GM18867 (cell line): ENCODE measurements around the gene SCN4A.
"Not testable (repeated sequence)": the region's sequence is repeated elsewhere in the genome, so short reads cannot be mapped to it uniquely, and the experiment has no call there.

Source experiments
- ATAC-seq: cut with Tn5 transposase; IDR thresholded peaks from one replicate; pipeline ENCODE4 v1.9.1; 2021; ENCODE audit warnings: mild to moderate bottlenecking, moderate library complexity; ENCODE audit not compliant: unreplicated experiment

Gene SCN4A

DNA sequence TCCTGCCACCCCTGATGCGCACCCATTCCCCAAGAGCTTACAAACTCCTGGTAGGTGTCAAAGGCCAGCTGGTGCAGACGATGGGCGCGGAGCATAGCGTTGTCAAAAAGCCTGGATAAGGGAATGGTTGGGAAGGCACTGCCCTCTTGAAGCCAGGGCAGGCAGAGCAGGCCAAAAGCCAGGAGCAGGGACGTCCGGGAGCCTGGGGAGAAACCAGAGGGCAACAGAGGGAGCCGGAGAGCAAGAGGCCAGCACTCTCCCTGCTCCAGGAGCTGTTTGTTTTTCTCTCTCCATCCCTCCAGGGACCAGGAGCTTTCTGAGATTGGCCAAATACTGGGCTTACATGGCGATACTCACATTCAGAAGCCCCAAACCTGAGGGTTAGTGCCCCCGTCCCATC is 54.4 kb downstream of the SCN4A start:
- ATAC-seq, result no peak

- ATAC-seq, result no peak
These were observed 55.1 kb downstream of the SCN4A start for GRCh38 chr17:63917646-63918045.

GRCh38 chr17:63917206-63917605 is 55.5 kb downstream of the SCN4A start:
- not testable (repeated sequence) for ATAC-seq

- no peak for ATAC-seq
These were observed 56.0 kb downstream of the SCN4A start for GRCh38 chr17:63916566-63917185.

- peak; percentile 52 for ATAC-seq
These were observed 57.0 kb downstream of the SCN4A start for GRCh38 chr17:63915753-63916152.

DNA sequence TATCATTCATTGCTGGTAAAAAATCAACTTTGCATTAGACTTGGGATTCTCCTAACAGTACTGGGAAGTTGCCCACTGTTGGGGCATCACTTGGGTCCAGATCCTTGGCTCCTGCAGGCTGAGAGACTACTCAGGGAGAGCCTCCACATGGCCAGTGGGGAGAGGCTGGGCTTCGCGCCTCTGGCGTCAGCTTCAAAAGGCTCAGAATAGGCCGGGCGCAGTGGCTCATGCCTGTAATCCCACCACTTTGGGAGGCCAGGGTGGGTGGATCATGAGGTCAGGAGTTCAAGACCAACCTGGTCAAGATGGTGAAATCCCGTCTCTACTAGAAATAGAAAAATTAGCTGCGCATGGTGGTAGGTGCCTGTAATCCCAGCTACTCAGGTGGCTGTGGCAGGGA is 58.2 kb downstream of the SCN4A start:
- ATAC-seq, result no peak

DNA sequence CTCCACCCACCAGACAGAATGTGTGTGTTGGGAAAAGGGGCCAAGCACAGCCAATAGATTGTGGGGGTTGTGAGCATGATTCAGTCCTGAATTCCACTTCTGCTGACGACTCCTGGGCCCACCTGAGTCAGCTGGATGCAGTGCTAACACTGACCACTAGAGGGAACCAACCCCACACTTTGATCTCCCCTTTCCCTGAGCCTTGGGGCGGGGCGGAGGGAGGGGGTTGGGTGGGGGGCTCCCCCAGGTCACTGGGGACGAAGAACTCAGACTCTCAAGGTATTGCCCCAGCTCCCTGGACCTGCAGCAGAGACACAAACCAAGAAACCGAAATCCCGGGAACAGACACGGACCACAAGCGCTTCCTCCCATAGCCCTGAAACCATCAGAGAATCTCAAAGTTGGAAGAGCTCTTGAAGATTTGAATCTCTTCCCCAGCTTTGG is 61.0 kb downstream of the SCN4A start:
- no peak for ATAC-seq

DNA sequence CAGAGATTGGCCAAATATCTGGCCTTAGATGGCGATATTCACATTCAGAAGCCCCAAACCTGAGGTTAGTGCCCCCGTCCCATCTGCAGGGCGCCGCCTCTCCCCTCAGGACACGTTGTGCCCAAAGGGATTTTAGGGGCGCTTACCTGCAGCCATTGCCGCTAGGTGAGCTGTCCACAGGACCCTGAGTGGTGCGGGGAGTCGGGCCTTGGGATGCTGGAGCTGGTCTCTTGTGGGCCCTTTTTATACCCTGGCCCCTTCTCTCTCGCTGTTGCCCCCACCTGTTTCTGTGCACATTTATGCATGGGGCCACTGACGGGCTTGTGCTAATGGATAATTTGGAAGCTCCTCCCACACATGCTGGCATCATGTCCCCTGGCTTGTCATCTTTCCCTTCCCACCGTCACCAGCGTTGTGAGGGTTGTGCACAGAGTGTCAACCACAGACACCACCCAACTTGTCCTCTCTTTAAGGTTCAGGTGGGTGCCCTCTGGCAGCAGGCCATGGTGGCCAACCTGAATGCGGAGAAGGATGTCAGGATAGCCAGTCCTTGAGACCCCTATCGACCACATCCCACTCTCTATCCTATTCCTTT is 61.6 kb downstream of the SCN4A start, which contains the start of gene CSHL1:
TSS of gene CSHL1 (minus strand) at position 218 of the 595 bp plus-strand sequence. CDS start at position 156, 62 bp downstream.
- ATAC-seq, result no peak

- ATAC-seq, result no peak
These were observed 62.6 kb downstream of the SCN4A start for GRCh38 chr17:63910096-63910495.

DNA sequence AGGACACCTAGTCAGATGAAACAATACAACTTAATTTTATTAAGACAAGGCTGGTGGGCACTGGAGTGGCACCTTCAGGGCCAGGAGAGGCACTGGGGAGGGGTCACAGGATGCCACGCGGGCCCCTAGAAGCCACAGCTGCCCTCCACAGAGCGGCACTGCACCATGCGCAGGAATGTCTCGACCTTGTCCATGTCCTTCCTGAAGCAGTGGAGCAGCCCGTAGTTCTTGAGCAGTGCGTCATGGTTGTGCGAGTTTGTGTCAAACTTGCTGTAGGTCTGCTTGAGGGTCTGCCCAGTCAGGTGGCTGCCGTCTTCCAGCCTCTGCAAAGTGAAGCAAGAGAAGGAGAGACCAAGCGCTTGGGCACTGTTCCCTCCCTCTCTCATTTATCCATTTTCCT is 63.1 kb downstream of the SCN4A start:
- ATAC-seq, result not testable (repeated sequence)

GRCh38 chr17:63907161-63907778 is 65.4 kb downstream of the SCN4A start:
- peak; percentile 52 for ATAC-seq

GRCh38 chr17:63904796-63905195 is 67.9 kb downstream of the SCN4A start:
- not testable (repeated sequence) for ATAC-seq

DNA sequence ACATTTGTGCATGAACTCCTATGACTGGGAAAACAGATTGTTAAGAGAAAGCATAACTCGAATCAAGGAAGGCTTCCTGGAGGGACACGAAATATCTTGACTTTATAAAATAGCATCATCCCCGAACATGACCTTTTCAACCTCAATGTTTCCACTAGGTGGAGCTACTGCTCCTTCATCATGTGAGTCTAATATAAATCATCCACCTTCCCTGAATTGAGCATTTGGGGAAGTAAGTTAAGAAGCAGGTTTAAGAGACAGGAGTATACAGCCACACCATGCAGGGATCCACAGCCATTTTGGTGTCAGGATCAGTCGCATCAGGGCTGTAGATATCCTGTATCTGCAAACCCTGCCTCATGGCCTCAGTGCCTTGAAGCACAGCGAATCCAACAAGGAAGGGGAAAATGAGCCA is 68.9 kb downstream of the SCN4A start:
- ATAC-seq, result not testable (repeated sequence)

- not testable (repeated sequence) for ATAC-seq
These were observed 70.7 kb downstream of the SCN4A start for GRCh38 chr17:63901971-63902370.

- not testable (repeated sequence) for ATAC-seq
These were observed 73.6 kb downstream of the SCN4A start for GRCh38 chr17:63898899-63899798.

GRCh38 chr17:63896524-63897354 is 76.0 kb downstream of the SCN4A start, which contains the start of gene CSH1:
Gene CSH1, minus strand, starts transcription at chr17:63896574. Its CDS starts 63 bp downstream, at chr17:63896511.
- ATAC-seq, result not testable (repeated sequence)

DNA sequence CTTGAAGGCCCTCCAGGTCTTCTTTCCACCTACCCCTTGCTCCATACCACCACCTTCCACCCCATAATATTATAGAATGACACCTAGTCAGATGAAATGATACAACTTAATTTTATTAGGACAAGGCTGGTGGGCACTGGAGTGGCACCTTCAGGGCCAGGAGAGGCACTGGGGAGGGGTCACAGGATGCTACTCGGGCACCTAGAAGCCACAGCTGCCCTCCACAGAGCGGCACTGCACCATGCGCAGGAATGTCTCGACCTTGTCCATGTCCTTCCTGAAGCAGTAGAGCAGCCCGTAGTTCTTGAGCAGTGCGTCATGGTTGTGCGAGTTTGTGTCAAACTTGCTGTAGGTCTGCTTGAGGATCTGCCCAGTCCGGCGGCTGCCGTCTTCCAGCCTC is 77.9 kb downstream of the SCN4A start:
- ATAC-seq, result not testable (repeated sequence)

DNA sequence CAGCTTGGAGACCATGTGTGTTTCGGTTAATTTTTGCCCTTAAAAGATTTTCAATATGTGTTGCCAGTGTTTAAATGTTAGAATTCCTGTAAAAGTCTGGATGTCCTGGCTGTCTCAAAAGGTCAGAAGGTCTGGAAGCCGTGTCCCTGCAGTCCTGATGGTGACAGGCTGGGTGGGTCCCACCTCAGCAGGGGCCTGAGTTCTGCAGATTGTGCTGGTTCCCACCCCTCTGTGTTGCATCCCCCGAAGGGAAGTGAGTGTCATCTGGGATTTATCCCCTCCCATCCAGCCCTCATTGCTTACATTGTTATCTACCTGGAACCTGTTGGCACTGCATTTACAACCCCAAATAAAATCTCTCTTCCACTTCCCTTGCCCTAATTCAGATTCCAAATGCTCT is 78.7 kb downstream of the SCN4A start:
- ATAC-seq, result not testable (repeated sequence)

DNA sequence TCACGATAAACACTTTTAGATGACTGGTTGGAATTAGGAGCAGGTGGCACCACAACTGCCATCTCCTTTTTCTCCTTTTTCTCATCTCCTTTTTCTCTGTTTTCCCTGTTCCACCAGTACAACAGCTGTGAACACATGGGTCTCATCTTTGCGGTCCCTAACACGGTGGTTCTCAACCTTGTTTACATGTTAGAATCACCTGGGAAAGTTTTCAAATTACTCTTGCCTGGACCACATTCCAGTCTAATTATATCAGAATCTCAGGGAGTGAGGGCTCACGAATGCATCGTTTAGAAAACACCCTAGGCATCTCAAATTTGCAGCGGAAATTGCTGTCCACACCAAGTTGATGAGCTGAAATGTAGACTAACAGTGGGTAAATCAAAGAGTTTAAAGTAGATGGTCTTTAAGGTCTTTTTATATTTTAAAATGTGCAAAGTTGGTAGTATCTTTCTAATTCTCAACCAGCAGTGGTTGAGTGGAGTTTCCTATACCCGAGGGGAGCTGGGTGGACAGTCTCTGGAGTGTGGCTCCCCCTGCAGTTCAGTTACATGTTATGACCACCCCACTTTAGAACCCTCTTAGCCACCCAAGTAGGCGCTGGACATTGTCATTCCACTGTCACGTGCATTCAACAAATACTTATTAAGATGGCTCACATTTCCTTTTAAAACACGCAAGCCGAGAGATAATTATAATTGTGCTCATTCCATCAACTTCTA is 80.2 kb downstream of the SCN4A start:
- ATAC-seq, result not testable (repeated sequence)
